Measurements from ENCODE around the gene COX6B2. TPM values are rescaled to one million over a fixed set of nuclear protein-coding genes. Genes with fewer than 3 reads are reported as not detected.

COX6B2 gene
- total RNA-seq, 1 donor: not detected

DNA sequence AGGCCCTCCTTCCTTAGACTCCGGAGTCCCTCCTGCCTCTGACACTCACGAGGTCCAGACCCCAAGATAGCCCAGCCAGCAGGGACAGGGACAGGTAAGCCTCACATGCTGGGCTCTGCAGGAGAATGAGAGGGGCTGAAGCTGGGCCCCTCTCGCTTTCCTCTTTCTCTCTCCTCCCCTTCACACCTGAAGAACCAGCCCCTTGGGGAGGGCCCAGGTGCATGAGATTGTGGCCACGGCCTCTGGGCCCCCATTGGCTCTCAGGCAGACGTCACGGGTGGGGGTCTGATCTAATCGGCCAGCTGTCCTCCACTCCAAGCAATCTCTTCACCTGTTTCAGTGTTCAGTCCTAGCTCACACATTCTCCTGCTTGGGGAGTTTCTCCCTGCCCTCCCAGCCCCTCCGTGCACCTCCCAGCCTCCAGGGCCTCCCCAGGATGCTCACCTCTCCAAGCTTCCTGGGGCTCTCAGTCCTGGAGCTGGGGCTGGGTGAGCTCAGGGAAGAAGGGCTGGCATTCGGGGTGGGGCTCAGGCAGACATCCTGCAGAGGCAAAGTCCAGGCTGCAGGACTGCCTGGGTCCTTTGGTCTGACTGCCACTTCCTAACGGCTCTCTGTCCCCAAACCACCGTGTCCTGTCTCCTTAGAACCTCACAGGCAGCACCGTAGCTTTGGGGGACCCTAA, 32.2 kb downstream of the COX6B2 start:
- TF ChIP-seq, protein P1, sequence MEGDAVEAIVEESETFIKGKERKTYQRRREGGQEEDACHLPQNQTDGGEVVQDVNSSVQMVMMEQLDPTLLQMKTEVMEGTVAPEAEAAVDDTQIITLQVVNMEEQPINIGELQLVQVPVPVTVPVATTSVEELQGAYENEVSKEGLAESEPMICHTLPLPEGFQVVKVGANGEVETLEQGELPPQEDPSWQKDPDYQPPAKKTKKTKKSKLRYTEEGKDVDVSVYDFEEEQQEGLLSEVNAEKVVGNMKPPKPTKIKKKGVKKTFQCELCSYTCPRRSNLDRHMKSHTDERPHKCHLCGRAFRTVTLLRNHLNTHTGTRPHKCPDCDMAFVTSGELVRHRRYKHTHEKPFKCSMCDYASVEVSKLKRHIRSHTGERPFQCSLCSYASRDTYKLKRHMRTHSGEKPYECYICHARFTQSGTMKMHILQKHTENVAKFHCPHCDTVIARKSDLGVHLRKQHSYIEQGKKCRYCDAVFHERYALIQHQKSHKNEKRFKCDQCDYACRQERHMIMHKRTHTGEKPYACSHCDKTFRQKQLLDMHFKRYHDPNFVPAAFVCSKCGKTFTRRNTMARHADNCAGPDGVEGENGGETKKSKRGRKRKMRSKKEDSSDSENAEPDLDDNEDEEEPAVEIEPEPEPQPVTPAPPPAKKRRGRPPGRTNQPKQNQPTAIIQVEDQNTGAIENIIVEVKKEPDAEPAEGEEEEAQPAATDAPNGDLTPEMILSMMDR (IDR thresholded peaks at IDR 0.05; ENCODE audit: insufficient read depth, low read length): no peak
- no peak for DNase-seq (ENCODE audit: low read depth)
- no peak overlapping the region for H3K4me3 ChIP-seq (ENCODE audit: low read depth, low read length)

DNA sequence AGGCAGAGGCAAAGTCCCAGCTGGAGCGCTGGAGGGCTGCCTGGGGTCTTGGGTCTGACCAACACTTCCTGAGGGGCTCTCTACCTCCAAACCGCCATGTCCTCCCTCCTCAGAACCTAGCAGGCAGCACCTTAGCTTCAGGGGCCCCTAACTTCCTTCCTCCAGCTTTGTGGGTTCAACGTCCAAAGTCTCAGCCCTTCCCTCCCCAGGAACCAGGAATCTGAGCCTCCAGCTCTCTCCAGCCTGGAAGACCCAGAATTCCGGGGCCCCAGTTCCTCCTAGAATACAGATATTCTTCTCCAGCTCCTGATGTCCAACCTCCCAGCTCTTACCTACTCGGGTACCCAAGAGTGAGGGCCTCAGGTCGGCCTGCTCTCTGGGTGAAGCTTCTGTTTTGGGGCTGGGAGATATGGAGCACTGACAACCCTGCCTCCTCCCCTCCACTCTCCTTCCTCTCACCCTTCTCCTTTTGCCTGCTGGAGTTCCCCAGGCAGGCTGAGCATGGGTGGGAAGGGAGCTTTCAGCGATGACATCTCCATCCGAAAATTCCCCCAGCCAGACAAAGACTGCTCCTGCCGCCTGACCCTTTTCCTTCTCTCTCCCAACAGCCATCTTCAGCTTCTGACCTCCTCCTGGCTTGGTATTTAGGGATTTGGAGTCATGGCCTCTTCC, 32.9 kb downstream of the COX6B2 start:
- TF ChIP-seq, protein P1 (IDR thresholded peaks at IDR 0.05; ENCODE audit: insufficient read depth, low read length): no peak
- no peak for DNase-seq (ENCODE audit: low read depth)
- H3K4me3 ChIP-seq (ENCODE audit: low read depth, low read length): no peak overlapping the region

DNA sequence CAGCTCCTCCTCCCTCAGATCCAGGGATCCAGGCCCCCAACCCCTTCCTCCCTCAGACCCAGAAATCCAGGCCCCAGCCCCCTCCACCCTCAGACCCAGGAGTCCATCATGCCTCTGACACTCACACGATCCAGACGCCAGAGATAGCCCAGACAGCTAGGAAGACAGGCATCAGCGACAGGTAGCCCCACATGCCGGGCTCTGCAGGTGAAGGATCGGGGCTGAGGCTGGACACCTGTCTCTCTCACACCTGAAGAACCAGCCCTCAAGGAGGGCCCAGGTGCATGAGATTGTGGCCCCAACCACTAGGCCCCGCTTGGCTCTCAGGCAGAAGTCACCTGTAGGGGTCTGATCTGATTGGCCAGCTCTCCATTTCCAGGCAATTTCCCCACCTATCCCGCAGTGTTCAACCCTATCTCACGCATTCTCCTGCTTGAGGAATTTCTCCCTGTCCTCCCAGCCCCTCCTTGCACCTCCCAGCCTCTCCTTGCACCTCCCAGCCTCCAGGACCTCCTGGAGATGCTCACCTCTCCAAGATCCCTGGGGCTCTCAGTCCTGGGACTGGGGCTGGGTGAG, 33.6 kb downstream of the COX6B2 start:
- H3K4me3 ChIP-seq (ENCODE audit: low read depth, low read length): no peak overlapping the region
- TF ChIP-seq, protein P1 (IDR thresholded peaks at IDR 0.05; ENCODE audit: insufficient read depth, low read length): no peak
- no peak for DNase-seq (ENCODE audit: low read depth)

DNA sequence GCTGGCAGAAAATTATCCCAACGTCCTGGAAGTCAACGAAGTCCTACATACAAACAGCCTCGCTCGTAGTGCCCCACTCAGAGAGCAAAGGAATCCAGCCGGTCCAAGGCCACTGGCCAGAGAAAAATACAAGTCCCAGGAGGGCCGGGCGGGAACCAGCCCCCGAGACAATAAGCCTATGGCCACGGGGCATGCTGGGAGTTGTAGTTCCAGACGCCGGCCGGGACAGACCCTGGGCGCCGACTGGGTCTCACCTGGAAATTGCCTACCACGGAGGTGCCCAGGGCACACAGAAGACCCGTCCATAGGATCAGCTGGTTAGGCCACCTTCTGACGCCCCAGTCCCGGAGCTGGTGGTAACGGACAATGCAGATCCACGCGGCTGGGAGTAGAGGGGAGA, 34.7 kb downstream of the COX6B2 start:
- TF ChIP-seq, protein P1 (IDR thresholded peaks at IDR 0.05; ENCODE audit: insufficient read depth, low read length): no peak
- no peak overlapping the region for H3K4me3 ChIP-seq (ENCODE audit: low read depth, low read length)
- DNase-seq (ENCODE audit: low read depth): peak; percentile 36

DNA sequence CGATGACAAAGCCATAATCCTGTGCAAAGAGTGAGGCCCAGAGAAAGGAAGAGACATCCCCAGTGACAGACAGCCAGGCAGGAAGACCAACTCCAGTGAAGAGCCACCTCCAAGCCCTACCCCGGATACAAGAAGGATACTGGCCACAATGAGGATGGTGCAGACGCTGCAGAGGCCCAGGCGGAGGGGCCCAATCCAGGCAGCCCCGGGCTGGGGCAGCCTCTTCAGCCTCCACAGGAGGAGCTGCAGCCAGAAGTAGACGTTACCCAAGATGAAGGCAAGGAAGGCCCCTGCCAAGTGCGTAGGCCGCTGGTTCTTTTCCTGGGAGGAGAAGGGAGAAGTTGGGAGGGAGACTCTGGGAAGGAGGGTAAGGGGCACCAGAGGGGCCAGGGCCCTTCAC, 37.9 kb downstream of the COX6B2 start:
- DNase-seq (ENCODE audit: low read depth): no peak
- H3K4me3 ChIP-seq (ENCODE audit: low read depth, low read length): no peak overlapping the region
- TF ChIP-seq, protein P1 (IDR thresholded peaks at IDR 0.05; ENCODE audit: insufficient read depth, low read length): no peak

DNA sequence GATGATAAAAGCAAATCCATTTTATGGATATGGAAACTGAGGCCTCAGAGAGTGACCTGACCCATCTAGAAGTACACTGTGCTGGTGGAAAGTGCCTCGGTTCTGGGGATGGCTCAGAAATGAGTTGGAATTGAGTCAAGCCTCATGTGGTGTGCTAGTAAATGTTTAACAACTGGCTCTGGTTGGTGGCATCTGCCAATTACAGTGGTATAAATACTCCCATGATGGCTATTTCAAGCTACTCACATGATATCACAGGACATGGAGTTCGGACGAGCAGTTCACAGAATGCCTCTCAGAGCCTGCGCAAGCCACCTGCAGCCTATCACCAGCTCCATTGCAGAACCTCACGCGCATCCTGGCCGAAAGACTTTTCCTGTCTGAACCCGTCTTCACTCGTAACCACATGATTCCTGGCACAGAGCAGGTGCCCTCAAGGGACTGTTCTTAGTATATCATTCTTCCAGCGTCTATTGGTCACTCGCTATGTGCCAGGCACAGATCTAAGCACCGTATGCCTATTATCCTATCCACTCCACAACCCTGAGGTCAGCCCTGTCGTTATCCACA, 38.5 kb downstream of the COX6B2 start:
- no peak overlapping the region for H3K4me3 ChIP-seq (ENCODE audit: low read depth, low read length)
- DNase-seq (ENCODE audit: low read depth): no peak

More for the DNA sequence above, 38.5 kb downstream of the COX6B2 start:
- TF ChIP-seq, protein P1 (IDR thresholded peaks at IDR 0.05; ENCODE audit: insufficient read depth, low read length): no peak

Measured in fibroblast of the aortic adventitia (primary cell).